Non-pigmented ciliary epithelial cell (primary cell): ENCODE measurements around the gene TIGD3.

Experiments used
- DNase-seq: peaks from one replicate; pipeline ENCODE4 v3.0.0-alpha.2; 2010; ENCODE audit warnings: low read depth

TIGD3 gene

GRCh38 chr11:65354265-65355012 lies at the start of gene TIGD3:
TIGD3 (plus strand) TSS chr11:65354751; CDS start chr11:65355809, 1,058 bp downstream.
- DNase-seq, result peak; percentile 55

GRCh38 chr11:65305501-65306268 lies 48.9 kb upstream of the TIGD3 start:
- no peak for DNase-seq

GRCh38 chr11:65307298-65308229 lies 47.0 kb upstream of the TIGD3 start:
- no peak for DNase-seq

- DNase-seq, result no peak
Measured at GRCh38 chr11:65308281-65308891, 46.2 kb upstream of the TIGD3 start.

GRCh38 chr11:65309006-65309405 lies 45.5 kb upstream of the TIGD3 start:
- DNase-seq, result no peak

- DNase-seq, result no peak
Measured at GRCh38 chr11:65310215-65310614, 44.3 kb upstream of the TIGD3 start.

- DNase-seq, result no peak
Measured at GRCh38 chr11:65310736-65311135, 43.8 kb upstream of the TIGD3 start.

- no peak for DNase-seq
Measured at GRCh38 chr11:65311170-65311678, 43.3 kb upstream of the TIGD3 start.

GRCh38 chr11:65314501-65315203 lies 39.9 kb upstream of the TIGD3 start, which contains the start of gene CDC42EP2:
CDC42EP2 (plus strand) TSS chr11:65314866; CDS start chr11:65320899, 6,033 bp downstream.
- DNase-seq, result no peak

- no peak for DNase-seq
Measured at GRCh38 chr11:65315204-65315865, 39.2 kb upstream of the TIGD3 start.

- no peak for DNase-seq
Measured at GRCh38 chr11:65315866-65316226, 38.7 kb upstream of the TIGD3 start.

- no peak for DNase-seq
Measured at GRCh38 chr11:65316227-65317024, 38.1 kb upstream of the TIGD3 start.

- no peak for DNase-seq
Measured at GRCh38 chr11:65317025-65317786, 37.3 kb upstream of the TIGD3 start.

GRCh38 chr11:65320386-65321075 lies 34.0 kb upstream of the TIGD3 start:
- no peak for DNase-seq

- no peak for DNase-seq
Measured at GRCh38 chr11:65321076-65321475, 33.5 kb upstream of the TIGD3 start.

- no peak for DNase-seq
Measured at GRCh38 chr11:65321828-65322485, 32.6 kb upstream of the TIGD3 start.

- DNase-seq, result no peak
Measured at GRCh38 chr11:65323813-65324212, 30.7 kb upstream of the TIGD3 start.

- no peak for DNase-seq
Measured at GRCh38 chr11:65325435-65325834, 29.1 kb upstream of the TIGD3 start.
